NK-92 treated with Interleukin-12 subunit alpha and Interleukin-12 subunit beta, amount 100 ng/mL, for 24 hours (cell line): ENCODE results near the gene MERTK.
"Not testable (repeated sequence)": the region's sequence is repeated elsewhere in the genome, so short reads cannot be mapped to it uniquely, and the experiment has no call there.

ENCODE experiments used
- DNase-seq: peaks from one replicate; lab custom pipeline; 2025; lab: John Stamatoyannopoulos, UW

MERTK gene

DNA sequence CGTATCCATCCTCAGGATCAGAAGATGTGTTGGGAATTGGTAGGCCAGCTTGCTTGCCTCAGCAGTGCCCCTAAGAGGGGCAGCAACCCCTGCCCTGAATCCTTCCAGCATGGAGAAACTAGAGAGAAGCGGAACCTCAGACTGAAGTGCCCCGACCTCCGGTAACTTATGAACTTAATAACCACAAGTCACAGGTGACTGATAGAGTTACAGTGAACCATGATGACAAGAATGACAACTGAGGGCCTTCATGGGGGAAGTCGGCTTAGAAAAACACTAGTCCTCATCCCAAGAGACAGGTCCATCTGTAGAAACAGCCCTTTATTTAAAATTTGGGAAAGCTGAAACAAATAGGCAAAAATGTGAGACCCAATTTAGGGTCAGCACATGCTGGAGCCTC is 114.1 kb downstream of the MERTK start:
- no peak for DNase-seq

DNA sequence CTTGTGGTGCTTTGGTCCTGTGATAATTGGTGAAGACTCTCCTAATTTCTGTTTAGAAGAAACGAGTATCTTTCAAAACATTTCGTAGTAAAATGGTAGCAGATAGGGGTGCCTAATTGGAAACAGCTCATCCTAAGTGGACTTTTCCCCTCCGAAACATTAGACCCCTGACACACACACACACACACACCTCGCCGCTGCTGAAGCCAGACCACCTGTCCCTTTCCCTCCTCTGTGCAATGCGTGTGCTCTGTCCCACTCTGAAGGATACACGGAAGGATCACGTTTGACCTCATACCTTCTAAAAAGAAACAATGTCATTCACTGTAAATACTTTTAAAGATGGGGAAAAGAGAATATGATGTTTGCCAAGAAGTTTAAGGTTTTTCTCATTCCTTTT is 120.4 kb downstream of the MERTK start:
- no peak for DNase-seq

DNA sequence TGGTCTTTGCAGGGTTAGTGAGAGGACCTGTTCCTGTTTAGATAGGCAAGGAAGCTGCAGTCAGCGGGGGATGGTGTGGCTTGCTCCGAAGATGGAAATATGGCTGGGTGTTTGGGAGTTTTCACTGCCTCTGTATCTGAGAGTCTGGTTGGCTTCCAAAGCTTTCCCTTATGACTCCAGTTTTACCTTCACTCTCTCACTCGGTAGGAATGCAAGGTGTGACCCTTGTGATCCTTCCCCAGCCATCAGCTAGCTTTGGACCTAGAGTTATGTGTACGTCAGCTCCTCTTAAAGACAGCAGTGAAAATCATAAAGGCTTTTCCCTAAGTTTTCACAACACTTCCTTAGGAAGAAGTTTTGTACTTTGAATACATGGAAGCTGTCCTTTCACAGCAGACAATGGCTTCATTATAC is 121.2 kb downstream of the MERTK start:
- DNase-seq, result no peak

DNA sequence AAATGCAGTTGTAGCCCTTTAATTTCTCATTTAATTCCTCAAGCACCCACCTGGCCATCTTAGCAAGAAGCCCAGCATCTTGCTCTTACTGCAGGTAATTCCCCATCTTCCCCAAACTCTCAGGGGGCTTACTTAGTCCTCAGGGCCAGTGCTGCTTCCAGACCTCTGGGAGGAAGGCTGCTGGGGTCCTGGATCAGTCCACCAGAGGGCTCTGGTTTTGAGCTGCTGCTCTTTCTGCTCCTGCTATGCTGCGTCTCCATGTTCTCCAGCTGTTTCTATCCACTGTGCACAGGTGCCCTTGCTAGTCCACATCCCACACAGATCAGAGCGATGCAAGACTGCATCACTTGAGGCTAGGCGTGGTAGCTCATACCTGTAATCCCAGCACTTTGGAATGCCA is 122.2 kb downstream of the MERTK start:
- DNase-seq, result no peak

DNA sequence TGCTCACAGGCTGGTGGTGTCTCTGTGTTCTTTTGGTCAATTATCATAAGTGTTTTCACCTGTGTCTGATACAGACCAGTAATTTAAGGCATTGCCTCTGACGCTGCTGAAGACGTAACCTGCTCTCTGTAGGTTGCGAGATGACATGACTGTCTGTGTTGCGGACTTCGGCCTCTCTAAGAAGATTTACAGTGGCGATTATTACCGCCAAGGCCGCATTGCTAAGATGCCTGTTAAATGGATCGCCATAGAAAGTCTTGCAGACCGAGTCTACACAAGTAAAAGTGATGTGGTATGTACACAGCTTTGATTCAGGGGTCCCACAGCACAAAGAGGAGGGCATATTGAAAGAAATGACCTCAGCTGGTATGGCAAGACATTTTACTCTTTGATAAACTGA is 122.9 kb downstream of the MERTK start:
- DNase-seq, result no peak

DNA sequence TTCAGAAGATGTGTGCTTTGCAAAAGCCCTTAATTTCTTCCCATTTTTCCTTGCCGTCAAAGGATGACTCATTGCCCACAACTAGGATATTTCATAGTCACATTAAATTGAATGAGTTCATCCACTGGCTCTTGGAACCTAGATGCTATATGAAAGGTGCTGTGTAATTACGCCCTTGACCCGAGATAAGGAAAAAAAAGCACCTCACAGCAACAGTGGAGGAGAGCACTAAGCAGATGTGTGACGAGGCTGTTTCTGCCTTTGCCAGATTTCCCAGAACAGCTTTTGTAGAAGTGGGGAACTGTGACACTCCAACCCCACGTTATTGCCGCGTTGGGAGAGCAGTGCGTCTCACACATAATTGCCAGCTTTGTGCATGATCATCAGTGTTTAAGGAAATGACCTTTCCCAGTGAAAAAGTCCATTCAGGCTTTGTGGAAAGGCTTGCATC is 123.4 kb downstream of the MERTK start:
- DNase-seq, result no peak

DNA sequence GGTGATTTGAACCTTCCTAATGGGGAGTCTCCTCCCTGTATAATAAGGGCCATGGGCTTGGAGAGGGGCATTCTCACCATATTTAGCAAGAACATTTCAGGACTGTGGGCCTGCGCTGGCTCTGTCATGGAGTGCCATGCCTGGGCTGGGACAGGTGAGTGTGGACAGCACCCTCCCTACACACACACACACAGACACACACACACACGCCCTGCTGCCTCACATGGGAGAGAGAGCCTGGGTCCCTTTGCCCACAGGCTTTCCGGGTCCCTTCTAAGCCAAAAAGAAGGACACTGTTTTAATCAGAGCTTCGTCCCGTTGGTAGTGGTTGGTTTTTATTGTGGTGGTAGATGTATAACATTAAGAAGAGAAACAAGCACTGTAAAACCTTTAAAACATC is 125.3 kb downstream of the MERTK start:
- no peak for DNase-seq

DNA sequence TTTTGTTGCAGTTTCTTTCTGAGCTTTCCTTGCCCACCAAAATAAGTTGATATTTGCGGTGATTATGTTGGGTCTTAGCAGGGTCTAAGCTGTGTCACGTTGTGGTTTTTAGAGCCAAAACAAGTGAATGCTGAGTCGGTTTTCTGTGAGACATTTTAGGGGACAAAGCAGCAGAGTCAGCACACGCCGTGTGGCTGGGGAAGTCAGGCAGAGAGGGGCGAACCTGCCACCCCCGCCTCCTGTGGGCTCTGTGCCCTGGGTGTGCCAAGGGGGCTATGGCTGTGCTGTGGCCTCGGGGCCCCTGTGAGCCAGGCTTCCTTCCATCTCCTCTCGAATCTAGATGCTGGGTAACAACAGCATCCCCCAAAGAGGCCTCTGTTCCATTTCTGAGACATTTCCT is 125.8 kb downstream of the MERTK start:
- DNase-seq, result no peak

DNA sequence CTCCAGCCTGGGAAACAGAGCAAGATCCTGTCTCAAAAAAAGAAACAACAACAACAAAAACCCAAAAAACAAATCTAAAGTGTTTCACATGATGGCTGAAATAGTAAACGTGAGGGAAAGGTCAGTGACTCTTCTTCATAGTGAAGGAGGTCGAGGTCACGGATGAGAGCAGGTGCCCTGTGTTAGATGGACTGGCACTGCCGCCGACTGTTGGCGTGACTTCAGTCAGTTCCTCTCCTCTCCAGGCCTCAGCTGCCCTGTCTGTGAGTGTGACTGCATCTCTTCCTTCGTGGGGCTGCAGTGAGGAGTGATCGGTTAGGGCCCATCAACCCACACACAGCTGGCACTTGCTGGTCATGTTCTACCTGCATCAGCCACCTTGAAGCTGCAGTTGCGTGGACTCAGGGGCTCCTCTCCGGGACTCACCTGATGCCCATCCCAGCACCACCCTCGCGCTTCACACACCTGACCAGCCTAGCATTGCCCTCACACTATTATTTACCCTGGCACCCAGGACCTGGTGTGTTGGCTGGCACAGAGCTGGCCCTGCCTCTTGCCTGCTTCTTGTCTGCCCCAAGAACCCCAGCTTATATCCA is 126.6 kb downstream of the MERTK start:
- no peak for DNase-seq

DNA sequence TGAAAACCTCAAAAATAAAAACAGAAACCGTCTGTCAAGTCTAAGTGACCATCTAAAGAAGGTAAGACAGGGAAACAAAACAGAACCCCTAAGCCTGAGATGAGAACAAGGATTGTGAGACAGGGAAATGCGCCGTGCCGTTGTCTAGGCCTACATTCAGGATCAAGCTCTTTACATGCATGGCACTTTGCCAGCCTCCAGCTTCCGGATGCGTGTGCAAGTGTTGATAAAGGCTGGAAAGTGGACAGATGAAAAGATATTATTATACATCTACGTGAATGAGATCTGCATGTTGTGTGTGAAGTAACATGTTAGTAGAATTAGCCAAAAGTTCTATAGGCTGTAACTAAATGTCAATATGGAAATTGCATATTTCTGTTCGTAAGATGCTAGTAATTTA is 128.1 kb downstream of the MERTK start:
- no peak for DNase-seq

DNA sequence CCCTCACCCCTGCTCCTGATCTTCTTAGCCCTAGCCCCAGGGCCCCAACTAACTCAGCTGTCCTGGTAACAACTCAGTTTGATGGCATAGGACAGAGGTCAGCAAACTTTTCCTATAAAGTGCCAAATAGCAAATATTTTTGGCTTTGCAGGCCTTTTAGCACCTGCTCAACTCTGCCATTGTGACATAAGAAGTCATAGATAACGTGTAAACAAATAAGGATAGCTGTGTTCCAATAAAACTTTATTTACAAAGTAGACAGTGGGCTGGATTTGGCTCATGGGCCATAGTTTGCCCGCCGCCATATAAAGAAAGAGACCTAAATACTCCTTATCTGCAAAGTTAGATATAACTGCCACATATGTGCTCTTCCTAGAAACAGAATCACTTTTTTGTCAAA is 129.4 kb downstream of the MERTK start:
- DNase-seq, result no peak

DNA sequence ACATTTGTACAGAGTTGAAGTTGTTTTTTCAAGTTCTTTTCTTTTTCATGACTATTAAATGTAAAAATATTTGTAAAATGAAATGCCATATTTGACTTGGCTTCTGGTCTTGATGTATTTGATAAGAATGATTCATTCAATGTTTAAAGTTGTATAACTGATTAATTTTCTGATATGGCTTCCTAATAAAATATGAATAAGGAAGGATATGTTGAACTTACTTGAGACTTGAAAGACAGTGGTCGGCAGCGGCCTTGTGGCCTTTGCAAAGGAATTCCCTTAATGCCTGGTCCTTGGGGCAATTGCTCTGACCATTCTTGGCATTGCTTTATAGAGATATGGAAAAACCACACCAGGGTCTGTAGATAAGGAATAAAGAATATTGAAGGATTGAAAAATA is 130.8 kb downstream of the MERTK start:
- DNase-seq, result no peak

DNA sequence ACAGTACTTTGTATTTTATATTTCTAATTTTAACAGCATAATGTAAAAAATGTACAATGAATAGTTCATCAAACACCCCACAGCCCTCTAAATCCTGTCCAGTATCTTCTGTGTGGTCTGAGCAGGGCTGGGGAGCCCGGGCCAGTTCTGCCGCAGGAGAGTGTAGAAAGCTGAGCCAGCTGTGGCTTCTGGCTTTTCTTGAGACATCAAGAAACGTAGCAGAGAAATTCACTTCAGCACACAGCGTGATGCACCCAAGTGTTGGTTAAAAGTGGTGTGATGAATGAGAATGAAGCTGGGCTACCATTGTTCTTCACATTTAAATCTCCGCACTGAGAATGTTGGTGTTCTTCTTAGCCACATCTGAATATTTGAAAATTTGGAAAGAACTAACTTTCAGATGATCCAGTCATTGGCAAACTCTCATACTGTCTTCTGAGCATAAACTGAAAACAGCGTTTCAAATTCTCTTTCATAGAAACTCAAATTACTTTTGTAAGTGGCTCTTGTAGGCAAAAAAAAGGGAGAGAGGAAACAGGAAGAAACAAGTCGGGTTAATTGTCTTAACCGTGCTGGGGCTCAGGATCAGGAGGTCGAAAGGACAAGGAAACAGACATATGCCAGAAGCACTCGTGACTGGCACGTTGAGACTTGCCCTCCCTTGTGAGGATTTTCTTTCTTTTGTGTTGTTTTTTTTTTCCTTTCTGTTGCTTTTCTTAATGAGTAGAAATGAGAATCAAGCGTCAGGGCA is 133.2 kb downstream of the MERTK start:
- DNase-seq, result no peak

DNA sequence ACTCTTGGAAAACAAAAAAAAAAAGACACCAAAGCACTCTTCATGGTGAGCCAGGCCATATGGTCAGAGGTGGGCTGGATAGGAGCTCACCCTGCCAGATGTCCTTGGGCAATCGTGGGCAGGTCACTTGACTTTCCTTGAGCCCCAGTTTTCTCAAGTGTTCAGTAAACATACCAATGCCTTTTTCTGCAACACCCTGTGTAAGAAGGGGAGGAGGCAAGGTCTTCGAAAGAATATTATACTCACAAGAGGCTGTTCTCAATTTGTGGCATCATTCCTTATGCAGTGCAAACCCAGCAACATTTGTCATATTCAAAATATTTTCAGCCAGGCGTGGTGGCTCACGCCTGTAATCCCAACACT is 133.8 kb downstream of the MERTK start:
- no peak for DNase-seq

DNA sequence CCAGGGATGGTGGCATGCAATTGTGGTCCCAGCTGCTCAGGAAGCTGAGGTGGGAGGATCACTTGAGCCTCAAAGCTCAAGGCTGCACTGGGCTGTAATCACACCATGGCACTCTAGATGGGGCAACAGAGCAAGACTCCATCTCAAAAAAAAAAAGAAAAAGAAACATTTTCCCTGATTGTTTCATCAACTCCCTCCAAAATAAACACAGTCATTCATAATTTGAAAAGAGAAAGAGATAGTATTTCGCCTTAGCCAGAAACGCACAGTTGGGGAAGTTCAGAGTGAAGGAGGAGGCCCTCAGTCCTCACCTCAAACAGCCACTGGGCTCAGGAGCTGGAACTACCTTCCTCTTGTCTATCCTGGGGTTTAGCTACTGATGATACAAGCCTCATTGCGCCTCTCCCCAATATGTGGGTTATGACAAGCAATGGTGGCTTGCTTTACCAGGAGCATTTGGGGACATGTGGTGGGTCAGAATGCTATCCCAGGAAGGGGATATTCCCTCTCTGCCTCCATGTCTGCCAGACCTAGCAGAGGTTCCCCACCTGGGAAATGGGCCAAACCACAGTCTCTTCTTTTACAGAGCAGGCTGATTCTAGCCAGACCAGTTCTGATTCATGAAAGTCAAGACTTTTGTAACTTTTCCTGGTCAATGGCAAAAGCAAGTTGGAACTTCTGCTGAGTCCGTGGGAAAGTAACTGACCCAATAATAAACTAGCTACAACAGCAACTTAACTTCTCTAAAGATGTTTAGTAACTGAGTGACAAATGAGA is 134.5 kb downstream of the MERTK start:
- no peak for DNase-seq

DNA sequence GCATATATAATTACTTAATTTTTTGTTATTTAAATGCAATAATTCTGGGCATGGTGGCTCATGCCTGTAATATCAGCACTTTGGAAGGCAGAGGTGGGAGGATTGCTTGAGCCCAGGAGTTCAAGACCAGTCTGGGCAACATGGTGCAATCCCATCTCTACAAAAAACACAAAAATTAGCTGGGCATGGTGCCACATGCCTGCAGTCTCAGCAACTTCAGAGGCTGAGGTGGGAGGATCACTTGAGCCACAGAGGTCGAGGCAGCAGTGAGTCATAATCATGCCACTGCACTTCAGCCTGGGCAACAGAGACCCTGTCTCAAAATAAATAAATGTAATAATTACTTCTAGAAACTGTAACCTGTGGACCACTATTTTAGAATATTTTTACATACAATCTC is 135.2 kb downstream of the MERTK start:
- no peak for DNase-seq

DNA sequence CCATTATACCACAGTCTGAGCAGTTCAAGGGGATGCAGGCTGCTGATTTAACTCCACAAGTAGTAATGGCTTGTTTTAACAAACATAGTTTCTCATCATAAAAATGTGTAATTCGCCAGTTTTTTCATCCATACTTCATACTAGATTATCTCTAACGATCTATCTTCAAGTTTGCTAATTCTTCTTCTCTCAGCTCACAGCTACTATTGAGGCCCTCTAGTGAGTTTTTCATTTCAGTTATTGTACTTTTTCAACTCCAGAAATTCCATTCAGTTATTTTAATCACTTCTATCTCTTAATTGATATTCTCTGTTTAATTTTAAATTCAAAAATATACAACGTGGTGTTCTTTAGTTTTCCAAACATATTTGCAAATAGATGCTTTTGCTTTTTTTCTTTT is 136.5 kb downstream of the MERTK start:
- DNase-seq, result no peak

DNA sequence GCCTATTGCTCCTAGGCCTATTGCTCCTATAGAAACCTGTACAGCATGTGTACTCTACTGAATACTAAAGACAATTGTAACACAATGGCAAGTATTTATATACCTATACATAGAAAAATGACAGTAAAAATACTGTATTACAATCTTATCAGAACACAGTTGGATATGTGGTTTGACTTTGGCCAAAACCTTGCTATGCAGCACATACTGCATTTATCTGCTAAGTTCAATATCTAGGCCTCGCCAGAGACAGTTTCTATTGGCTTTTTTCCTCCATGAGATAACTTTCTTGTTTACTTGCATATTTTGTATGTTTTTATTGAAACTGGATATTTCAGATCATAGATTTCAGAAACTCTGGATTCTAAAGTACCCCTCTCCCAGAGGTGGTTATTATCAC is 137.4 kb downstream of the MERTK start:
- no peak for DNase-seq

DNA sequence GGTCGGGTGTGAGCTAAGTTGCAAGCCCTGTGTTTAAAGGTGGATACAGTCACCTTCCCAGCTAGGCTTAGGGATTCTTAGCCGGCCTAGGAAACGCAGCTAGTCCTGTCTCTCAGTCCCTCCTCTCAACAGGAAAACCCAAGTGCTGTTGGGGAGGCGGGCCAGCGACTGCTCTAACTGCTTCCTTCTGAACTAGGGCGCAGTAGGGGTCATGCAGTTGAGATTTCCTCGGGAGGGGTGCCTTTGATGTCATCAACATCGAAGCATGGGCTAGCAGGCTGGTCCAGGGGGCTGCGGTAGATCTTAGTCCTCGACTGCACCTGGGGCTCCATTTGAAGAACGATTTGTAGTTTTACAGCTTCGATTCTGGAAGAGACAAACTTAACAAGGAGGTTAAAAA is 141.1 kb downstream of the MERTK start:
- not testable (repeated sequence) for DNase-seq

DNA sequence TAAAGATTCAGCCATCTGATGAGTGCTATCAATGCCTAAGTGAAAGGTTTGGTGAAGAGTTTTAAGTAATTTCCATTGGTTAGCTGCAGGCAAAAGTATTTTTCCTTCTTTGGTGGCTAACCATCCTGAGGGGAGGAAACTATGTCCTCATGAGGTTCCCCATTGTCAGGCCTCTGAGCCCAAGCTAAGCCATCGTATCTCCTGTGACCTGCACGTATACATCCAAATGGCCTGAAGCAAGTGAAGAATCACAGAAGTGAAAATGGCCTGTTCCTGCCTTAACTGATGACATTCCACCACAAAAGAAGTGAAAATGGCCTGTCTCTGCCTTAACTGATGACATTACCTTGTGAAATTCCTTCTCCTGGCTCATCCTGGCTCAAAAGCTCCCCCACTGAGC is 141.7 kb downstream of the MERTK start:
- DNase-seq, result not testable (repeated sequence)

DNA sequence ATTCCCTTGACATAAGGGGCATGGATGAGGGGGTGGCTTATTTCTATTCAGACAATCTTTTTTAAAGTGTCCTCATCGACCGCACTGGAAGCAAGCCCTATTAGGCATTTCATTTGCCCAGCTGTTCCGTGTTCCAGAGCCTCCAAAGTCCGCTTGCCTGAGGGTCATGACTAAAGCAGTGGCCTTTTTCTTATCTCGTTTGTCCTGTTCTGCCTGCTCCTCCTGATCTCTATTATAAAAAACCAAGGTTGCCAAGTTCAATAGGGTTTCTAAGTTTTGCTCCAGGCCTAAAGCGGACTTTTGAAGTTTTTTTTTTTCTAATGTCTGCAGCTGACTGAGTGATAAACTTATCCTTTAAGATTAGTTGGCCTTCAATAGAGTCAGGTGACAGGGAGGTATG is 143.1 kb downstream of the MERTK start:
- not testable (repeated sequence) for DNase-seq

DNA sequence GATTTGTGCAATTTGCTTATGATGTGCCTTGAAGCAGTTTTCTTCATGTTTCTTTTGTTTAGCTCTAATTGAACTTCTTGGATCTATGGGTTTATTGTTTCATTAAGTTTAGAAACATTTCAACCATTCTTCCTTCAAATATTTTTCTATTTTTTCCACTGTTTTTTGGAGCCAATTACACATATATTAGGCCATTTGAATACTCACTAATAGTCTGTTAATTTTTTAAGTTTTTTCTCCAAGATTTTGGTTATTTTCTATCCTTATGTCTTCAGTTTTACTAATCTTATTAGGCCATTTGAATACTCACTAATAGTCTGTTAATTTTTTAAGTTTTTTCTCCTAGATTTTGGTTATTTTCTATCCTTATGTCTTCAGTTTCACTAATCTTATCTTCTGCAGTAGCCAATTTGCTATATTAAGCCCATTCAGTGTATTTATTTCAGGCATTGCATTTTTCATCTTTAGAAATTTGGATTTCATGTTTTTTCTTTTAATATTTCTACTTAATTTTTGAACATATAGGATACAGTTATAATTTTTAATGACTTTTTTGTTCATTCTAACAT is 147.1 kb downstream of the MERTK start:
- no peak for DNase-seq

DNA sequence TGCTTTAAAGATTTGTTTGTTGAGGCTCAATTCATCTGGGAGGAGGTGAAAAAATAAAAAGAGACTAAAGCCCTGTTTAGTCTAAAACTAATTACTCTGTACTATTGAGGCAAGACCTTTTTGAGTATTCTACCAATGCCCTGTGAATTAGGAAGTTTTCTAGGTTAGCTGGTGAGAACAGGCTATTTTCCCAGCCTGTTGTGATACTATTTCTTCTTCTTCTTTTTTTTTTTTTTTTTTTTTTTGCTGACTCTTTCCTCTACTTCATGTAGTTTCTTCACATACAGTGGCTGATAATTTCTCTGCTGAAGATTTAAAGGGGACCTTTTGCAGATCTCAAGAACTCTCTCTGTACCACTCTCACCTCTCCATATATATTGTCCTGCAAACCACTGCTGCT is 147.8 kb downstream of the MERTK start:
- no peak for DNase-seq
